ENCODE measurements around the gene ANXA4.
"Not testable (repeated sequence)": the region's sequence is repeated elsewhere in the genome, so short reads cannot be mapped to it uniquely, and the experiment has no call there.

ANXA4 gene

DNA sequence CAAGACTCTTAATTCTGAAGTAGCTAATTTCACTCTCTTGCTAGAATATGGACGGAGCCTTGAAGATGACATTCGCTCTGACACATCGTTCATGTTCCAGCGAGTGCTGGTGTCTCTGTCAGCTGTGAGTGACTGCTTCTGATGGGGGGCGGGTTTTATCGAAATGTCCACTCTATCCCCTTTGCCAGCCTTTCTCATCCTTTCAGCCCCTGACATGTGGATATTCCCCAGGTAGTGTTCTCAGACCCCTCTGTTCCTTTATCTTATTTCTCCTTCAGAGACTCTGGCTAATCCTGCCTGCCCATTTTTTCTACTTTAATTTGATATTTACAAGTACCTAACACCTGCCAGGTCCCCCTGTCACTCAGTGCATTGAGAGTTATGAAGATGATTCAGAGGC is 68.6 kb downstream of the ANXA4 start:
- DNase-seq (ENCODE audit: low spot score), result no peak

DNA sequence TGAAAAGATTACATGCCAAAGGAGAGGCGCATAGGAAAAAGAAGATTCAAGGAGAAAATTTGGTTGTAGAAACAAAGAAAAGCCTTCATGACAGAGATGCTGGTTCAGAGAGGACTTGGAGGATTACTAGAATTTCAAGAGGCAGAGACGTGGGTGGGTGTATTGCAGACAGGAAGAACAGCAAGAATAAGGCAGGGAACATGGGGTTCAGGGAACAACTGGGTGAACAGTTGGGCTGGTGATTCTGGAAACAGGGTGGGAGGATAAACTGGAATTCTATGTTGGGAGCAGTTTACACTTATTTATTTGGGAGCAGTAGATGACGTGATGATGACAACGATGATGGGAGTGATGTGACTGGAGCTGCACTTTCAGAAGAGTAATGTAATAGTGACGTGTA is 69.1 kb downstream of the ANXA4 start:
- no peak for DNase-seq (ENCODE audit: low spot score)

DNA sequence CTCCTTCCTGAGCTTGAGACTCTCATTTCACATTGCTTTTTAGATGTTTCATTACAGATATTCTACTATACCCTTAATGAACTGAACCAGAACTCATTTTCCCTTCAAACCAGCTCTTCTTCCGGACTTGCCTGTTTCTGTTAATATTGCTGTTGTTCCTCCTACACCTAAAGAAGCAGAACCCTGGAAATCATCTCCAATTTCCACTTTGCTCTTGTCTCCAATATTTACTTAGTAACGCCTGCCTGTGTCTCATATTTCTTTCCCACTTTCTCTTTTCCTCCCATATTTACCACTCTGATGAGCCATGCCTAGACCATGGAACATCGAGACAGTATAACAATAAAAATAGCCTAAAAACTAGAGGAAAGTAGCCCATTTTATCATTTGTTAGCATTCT is 69.7 kb downstream of the ANXA4 start:
- DNase-seq (ENCODE audit: low spot score), result no peak

DNA sequence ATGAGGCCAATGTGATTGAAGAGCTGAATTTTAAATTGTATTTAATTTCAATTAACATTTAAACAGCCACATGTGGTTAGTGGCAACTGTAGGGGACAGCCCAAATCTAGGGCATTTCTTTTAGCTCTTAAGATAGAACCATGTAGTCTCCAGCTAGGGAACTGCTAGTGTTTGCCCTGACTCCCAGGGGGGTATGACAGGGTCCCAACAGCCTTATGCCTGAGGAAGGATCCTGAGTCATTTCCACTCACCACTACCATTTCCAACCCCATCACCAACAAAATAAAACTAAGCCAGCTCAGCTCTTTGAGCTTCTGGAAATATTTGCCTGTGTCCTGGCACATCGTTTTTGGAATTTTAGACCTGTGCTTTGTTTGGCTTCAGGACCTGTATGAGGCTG is 73.8 kb downstream of the ANXA4 start:
- DNase-seq (ENCODE audit: low spot score), result no peak

- DNase-seq (ENCODE audit: low spot score), result peak; percentile 61
Observed at GRCh38 chr2:69816923-69817542, 75.1 kb downstream of the ANXA4 start.

- no peak for DNase-seq (ENCODE audit: low spot score)
Observed at GRCh38 chr2:69817729-69818501, 76.0 kb downstream of the ANXA4 start.

DNA sequence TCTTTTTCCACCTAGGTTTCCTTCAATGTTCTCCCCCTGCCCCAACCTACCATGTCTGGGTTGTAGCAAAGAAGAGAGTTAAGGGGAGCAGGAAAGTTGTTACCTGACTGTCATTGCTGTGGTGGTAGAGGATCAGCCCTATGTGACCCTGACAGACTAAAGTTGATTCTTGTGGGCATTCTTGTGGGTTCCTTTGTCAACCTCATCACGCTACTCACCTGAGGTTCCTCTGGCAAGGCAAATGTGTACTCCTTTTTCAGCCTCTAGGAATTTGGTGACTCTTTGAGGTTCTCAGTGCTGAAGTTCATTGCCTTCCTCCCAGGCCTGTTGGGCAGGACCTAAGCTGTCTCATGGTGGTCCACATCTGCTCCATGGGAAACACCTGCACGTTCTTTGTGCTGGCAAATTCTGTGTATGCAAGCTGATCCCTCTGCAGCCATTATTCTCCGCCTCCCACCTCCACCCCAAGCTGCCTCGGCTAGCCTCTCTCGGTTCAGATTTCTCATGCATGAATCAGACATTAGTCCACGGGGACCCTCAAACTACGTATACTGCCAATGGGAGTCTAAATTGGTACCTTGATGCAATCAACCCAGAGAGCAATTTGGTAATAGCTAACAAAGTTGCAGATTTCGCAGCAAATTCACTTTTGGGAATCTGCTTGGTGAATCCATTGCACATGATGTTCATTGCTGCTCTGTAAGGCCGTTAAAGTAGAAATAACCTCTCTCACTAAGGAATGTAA is 86.0 kb downstream of the ANXA4 start:
- DNase-seq (ENCODE audit: low spot score), result no peak

- DNase-seq (ENCODE audit: low spot score), result no peak
Observed at GRCh38 chr2:69828938-69829255, 87.0 kb downstream of the ANXA4 start.

- peak; percentile 93 for DNase-seq (ENCODE audit: low spot score)
Observed at GRCh38 chr2:69829256-69830044, 87.5 kb downstream of the ANXA4 start, which contains the start of gene GMCL1. GMCL1 (plus strand) TSS chr2:69829660; CDS start chr2:69829893, 233 bp downstream.

GRCh38 chr2:69830045-69830905 is 88.3 kb downstream of the ANXA4 start:
- DNase-seq (ENCODE audit: low spot score), result peak; percentile 37

GRCh38 chr2:69830906-69831241 is 88.9 kb downstream of the ANXA4 start:
- DNase-seq (ENCODE audit: low spot score), result not testable (repeated sequence)

DNA sequence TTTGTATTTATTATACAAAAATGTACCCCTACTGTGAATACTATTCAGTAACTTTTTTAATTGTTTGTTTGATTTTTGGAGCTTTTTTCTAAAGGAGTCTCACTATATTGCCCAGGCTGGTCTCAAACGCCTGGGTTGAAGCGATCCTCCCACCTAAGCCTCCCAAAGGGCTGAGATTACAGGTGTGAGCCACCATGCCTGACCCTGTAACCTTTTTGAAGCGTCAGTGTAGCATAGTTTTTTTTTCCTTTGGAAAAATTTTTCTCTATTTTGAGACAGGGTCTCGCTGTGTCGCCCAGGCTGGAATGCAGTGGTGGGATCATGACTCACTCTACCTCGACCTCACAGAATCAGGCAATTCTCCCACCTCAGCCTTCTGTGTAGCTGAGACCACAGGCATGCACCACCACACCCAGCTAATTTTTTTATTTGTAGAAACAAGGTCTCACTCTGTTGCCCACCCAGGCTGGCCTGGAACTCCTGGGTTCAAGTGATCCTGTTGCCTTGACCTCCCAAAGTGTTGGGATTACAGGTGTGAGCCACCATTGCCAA is 89.5 kb downstream of the ANXA4 start:
- DNase-seq (ENCODE audit: low spot score), result no peak

- no peak for DNase-seq (ENCODE audit: low spot score)
Observed at GRCh38 chr2:69833752-69834151, 91.8 kb downstream of the ANXA4 start.

GRCh38 chr2:69835666-69836065 is 93.7 kb downstream of the ANXA4 start:
- no peak for DNase-seq (ENCODE audit: low spot score)

DNA sequence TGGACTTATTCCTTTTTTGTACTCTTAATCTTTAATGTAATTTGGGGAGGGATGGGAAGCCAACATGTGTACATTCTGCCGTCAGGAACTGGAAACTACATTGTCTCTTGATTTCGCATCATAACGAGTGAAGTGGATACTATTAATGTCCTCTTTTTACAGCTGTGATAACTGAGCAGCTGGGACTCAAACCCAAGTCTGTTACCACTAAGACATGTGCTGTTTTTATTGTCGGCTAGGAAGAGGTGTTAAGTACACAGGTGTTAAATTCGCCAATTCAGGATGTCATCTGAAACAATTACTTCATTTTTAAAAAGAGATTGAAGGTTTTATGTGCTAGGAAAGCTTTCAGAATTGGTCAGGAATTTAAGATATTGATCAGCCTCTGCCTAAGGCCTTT is 94.4 kb downstream of the ANXA4 start:
- no peak for DNase-seq (ENCODE audit: low spot score)

- no peak for DNase-seq (ENCODE audit: low spot score)
Observed at GRCh38 chr2:69837533-69837932, 95.6 kb downstream of the ANXA4 start.

DNA sequence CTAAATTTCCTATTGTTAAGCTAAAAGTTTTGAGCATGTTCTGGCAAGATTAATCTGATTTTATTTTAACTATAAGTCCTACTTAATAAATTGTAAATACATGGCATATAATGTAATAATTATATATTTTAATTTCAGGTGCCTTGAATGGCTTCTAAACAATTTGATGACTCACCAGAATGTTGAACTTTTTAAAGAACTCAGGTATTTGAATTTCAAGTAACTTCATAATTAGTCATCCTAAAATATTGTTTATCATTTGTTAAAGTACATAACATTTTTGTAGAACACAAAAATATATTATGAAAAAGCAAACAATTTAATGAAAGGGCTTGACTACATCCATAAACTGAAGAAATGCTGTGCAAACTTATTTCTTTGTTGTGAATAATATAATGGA is 102.1 kb downstream of the ANXA4 start:
- no peak for DNase-seq (ENCODE audit: low spot score)

GRCh38 chr2:69844560-69844959 is 102.6 kb downstream of the ANXA4 start:
- no peak for DNase-seq (ENCODE audit: low spot score)

DNA sequence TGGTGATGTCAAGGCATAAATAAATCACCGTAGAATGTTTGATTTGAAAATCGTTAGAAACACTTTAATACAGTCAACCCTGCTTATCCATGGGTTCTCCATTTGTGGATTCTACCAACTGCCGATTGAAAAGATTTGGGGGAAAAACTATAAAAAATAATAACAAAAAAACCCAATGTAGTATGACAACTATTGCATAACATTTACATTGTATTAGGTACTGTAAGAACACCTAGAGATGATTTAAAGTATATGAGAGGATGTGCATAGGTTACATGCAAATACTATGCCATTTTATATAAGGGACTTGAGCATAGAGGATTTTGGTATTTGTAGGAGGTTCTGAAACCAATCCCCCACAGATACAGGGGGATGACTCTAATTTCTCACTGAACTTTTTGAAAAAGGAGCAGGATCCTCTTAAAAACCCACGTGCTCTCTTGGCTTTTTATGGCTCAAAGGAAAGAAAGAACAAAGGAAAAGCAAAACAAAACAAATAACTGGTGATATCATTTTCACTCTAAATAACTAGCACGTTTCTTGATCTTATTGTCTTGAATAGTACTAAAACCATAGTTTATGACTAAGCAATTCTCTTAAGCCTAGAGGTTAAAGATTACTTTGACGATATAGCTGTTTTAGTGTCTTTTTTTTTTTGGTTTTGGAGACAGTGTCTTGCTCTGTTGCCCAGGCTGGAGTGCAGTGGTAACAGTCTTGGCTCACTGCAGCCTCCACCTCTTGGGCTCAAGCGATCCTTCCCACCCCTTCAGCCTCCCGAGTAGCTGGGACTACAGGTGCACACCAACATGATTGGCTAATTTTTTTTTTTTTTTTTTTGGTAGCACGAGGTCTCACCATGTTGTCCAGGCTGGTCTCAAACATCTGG is 104.5 kb downstream of the ANXA4 start:
- DNase-seq (ENCODE audit: low spot score), result no peak
